CD4-positive, CD25-positive, alpha-beta regulatory T cell (primary cell): ENCODE data around the gene RIPK4. TPM values are rescaled to one million over a fixed set of nuclear protein-coding genes. Genes with fewer than 3 reads are reported as not detected.

Source experiments
- ATAC-seq, 2 donors: fragments of 150-1000 bp; cut with Tn5 transposase; one replicate each; pipeline ENCODE4 v1.10.0; 2021; ENCODE audit warnings: low read depth in 2 of 2, moderate number of reproducible peaks in 2 of 2, moderate library complexity in 1 of 2
- DNase-seq, 3 donors: peaks; one replicate each; pipeline versions ENCODE4 v3.0.0 to v3.0.0-alpha.2; 2012 to 2022; ENCODE audit warnings: mixed read lengths in 1 of 3
- H3K27ac ChIP-seq: one replicate; pipeline ENCODE4 v1.7.0; 2013; ENCODE audit warnings: mild to moderate bottlenecking, low read length; ENCODE audit not compliant: insufficient read depth, poor library complexity, severe bottlenecking
- H3K27me3 ChIP-seq: one replicate; pipeline ENCODE4 v1.7.0; 2013; ENCODE audit warnings: low read length; ENCODE audit not compliant: control insufficient read depth, insufficient read depth
- H3K36me3 ChIP-seq: one replicate; pipeline ENCODE4 v1.7.0; 2013; ENCODE audit warnings: mild to moderate bottlenecking, low read length, moderate library complexity; ENCODE audit not compliant: control insufficient read depth, insufficient read depth
- H3K4me1 ChIP-seq: 2 replicates; pipeline ENCODE4 v1.7.0; 2013; ENCODE audit warnings: mild to moderate bottlenecking, low read length; ENCODE audit not compliant: insufficient read depth, control insufficient read depth, poor library complexity, severe bottlenecking
- H3K4me3 ChIP-seq: one replicate; pipeline ENCODE4 v1.7.0; 2013; ENCODE audit warnings: low read depth, mild to moderate bottlenecking, low read length, moderate library complexity
- H3K9me3 ChIP-seq, 2 experiments: 1 replicate in 1 of 2; 2 replicates in 1 of 2; pipeline ENCODE4 v1.7.0; 2013; ENCODE audit warnings: low read length in 2 of 2, mild to moderate bottlenecking in 1 of 2, moderate library complexity in 1 of 2; ENCODE audit not compliant: control insufficient read depth in 2 of 2
- H3K27ac Mint-ChIP-seq, 3 donors: one replicate each; pipeline ENCODE4 v1.8.0; 2020 to 2022; ENCODE audit warnings: mild to moderate bottlenecking in 3 of 3, mixed read lengths in 3 of 3, moderate library complexity in 2 of 3
- H3K27me3 Mint-ChIP-seq: one replicate; pipeline ENCODE4 v1.8.0; 2022; ENCODE audit warnings: mild to moderate bottlenecking, mixed read lengths
- H3K36me3 Mint-ChIP-seq: one replicate; pipeline ENCODE4 v1.8.0; 2020; ENCODE audit warnings: mixed read lengths
- H3K4me1 Mint-ChIP-seq, 4 donors: one replicate each; pipeline ENCODE4 v1.8.0; 2020 to 2022; ENCODE audit warnings: mixed read lengths in 4 of 4, mild to moderate bottlenecking in 1 of 4
- H3K4me3 Mint-ChIP-seq, 4 donors: one replicate each; pipeline ENCODE4 v1.8.0; 2020 to 2022; ENCODE audit warnings: mild to moderate bottlenecking in 4 of 4, mixed read lengths in 4 of 4, moderate library complexity in 3 of 4
- H3K9me3 Mint-ChIP-seq, 7 donors: one replicate each; pipeline ENCODE4 v1.8.0; 2020 to 2022; ENCODE audit warnings: mixed read lengths in 7 of 7, mild to moderate bottlenecking in 3 of 7, moderate library complexity in 2 of 7
- polyA plus RNA-seq, 4 donors: library from polyadenylated mRNA; unstranded; fragments of 300-500 nt; fragmentation: Illumina TruSeq; gene quantifications; one replicate each; pipeline ENCODE4 v1.2.3, GENCODE V29; 2021
- total RNA-seq: library from RNA; stranded (reverse); gene quantifications from one replicate; pipeline ENCODE4 v1.2.3, GENCODE V29; 2022

RIPK4 gene
- total and polyA plus RNA-seq, 5 donors from 2014 or later = 0.39 to 0.52 (median 0.41) TPM; not detected in 2

- peaks cover 31% of the 10 kb centered on the region for H3K36me3 ChIP-seq
- no peak overlapping the region for H3K27ac ChIP-seq
- Mint-ChIP-seq H3K27ac (peak overlapping the region in 1 of 3 donors; percentile 44), H3K9me3 (no peaks in the 10 kb centered on the region), H3K36me3 (peaks cover 36% of the 10 kb centered on the region), H3K27me3 (no peaks in the 10 kb centered on the region), H3K4me3 (no peak overlapping the region), H3K4me1 (no peaks in the 10 kb centered on the region)
- H3K4me1 ChIP-seq = no peaks in the 10 kb centered on the region
- no peak overlapping the region for H3K4me3 ChIP-seq
- ATAC-seq (no peak), DNase-seq (no peak)
- no peaks in the 10 kb centered on the region for H3K27me3 ChIP-seq
- no peaks in the 10 kb centered on the region for H3K9me3 ChIP-seq
Measured at GRCh38 chr21:41801321-41802197, 34.7 kb upstream of the RIPK4 start.

- H3K27ac Mint-ChIP-seq = no peak overlapping the region
- H3K4me3 Mint-ChIP-seq = no peak overlapping the region
- Histone ChIP-seq H3K9me3 (no peaks in the 10 kb centered on the region), H3K4me1 (no peaks in the 10 kb centered on the region), H3K4me3 (no peak overlapping the region), H3K36me3 (peaks cover 31% of the 10 kb centered on the region), H3K27ac (no peak overlapping the region), H3K27me3 (no peaks in the 10 kb centered on the region)
- DNase-seq = no peak
- peaks cover 35% of the 10 kb centered on the region for H3K36me3 Mint-ChIP-seq
- no peaks in the 10 kb centered on the region for H3K9me3 Mint-ChIP-seq
- no peak for ATAC-seq
- H3K4me1 Mint-ChIP-seq = no peaks in the 10 kb centered on the region
- H3K27me3 Mint-ChIP-seq = no peaks in the 10 kb centered on the region
Measured at GRCh38 chr21:41800425-41801320, 33.8 kb upstream of the RIPK4 start.

GRCh38 chr21:41799763-41800162 is 32.9 kb upstream of the RIPK4 start:
- Mint-ChIP-seq H3K27ac (peak overlapping the region in 2 of 3 donors; percentile 15 to 52), H3K4me3 (peak overlapping the region in 1 of 4 donors; percentile 38), H3K27me3 (no peaks in the 10 kb centered on the region), H3K4me1 (no peaks in the 10 kb centered on the region), H3K36me3 (peaks cover 32% of the 10 kb centered on the region), H3K9me3 (no peaks in the 10 kb centered on the region)
- Histone ChIP-seq H3K9me3 (no peaks in the 10 kb centered on the region), H3K4me3 (no peak overlapping the region), H3K27me3 (no peaks in the 10 kb centered on the region), H3K36me3 (peaks cover 31% of the 10 kb centered on the region), H3K4me1 (no peaks in the 10 kb centered on the region), H3K27ac (no peak overlapping the region)
- ATAC-seq (no peak), DNase-seq (no peak)

- Histone ChIP-seq H3K27me3 (no peaks in the 10 kb centered on the region), H3K9me3 (peaks cover 0 to 4% of the 10 kb centered on the region in 2 experiments), H3K4me1 (no peaks in the 10 kb centered on the region), H3K36me3 (peaks cover 31% of the 10 kb centered on the region), H3K4me3 (no peak overlapping the region), H3K27ac (no peak overlapping the region)
- no peak for ATAC-seq
- Mint-ChIP-seq H3K27ac (no peak overlapping the region), H3K4me3 (no peak overlapping the region), H3K9me3 (peaks cover 0 to 6% (median 0%) of the 10 kb centered on the region in 7 donors), H3K4me1 (no peaks in the 10 kb centered on the region), H3K36me3 (peaks cover 32% of the 10 kb centered on the region), H3K27me3 (no peaks in the 10 kb centered on the region)
- no peak for DNase-seq
Measured at GRCh38 chr21:41798326-41798725, 31.5 kb upstream of the RIPK4 start.

GRCh38 chr21:41796476-41797080 is 29.7 kb upstream of the RIPK4 start:
- no peaks in the 10 kb centered on the region for H3K4me1 ChIP-seq
- Mint-ChIP-seq H3K9me3 (peaks cover 0 to 17% (median 4%) of the 10 kb centered on the region in 7 donors), H3K4me1 (no peaks in the 10 kb centered on the region), H3K27me3 (peaks cover 4% of the 10 kb centered on the region), H3K36me3 (peaks cover 19% of the 10 kb centered on the region), H3K4me3 (no peak overlapping the region), H3K27ac (no peak overlapping the region)
- no peak for ATAC-seq
- DNase-seq = no peak
- H3K36me3 ChIP-seq = peaks cover 16% of the 10 kb centered on the region
- H3K4me3 ChIP-seq = no peak overlapping the region
- H3K9me3 ChIP-seq = peaks cover 10 to 15% of the 10 kb centered on the region in 2 experiments
- no peaks in the 10 kb centered on the region for H3K27me3 ChIP-seq
- H3K27ac ChIP-seq = no peak overlapping the region

GRCh38 chr21:41795726-41796125 is 28.9 kb upstream of the RIPK4 start:
- Histone ChIP-seq H3K36me3 (peaks cover 9% of the 10 kb centered on the region), H3K9me3 (peaks cover 10 to 15% of the 10 kb centered on the region in 2 experiments), H3K27me3 (no peaks in the 10 kb centered on the region), H3K4me1 (no peaks in the 10 kb centered on the region), H3K4me3 (no peak overlapping the region), H3K27ac (no peak overlapping the region)
- Mint-ChIP-seq H3K27me3 (peaks cover 4% of the 10 kb centered on the region), H3K36me3 (peaks cover 16% of the 10 kb centered on the region), H3K4me1 (no peaks in the 10 kb centered on the region), H3K4me3 (no peak overlapping the region), H3K27ac (no peak overlapping the region), H3K9me3 (peaks cover 0 to 20% (median 4%) of the 10 kb centered on the region in 7 donors)
- ATAC-seq (no peak), DNase-seq (no peak)

GRCh38 chr21:41794600-41794999 is 27.7 kb upstream of the RIPK4 start:
- ATAC-seq (no peak), DNase-seq (no peak)
- H3K27me3 ChIP-seq = no peaks in the 10 kb centered on the region
- Mint-ChIP-seq H3K4me3 (no peak overlapping the region), H3K27ac (no peak overlapping the region), H3K27me3 (peaks cover 4% of the 10 kb centered on the region), H3K9me3 (peaks cover 0 to 22% (median 6%) of the 10 kb centered on the region in 7 donors), H3K36me3 (peaks cover 11% of the 10 kb centered on the region), H3K4me1 (no peaks in the 10 kb centered on the region)
- no peaks in the 10 kb centered on the region for H3K4me1 ChIP-seq
- H3K27ac ChIP-seq = no peak overlapping the region
- no peak overlapping the region for H3K4me3 ChIP-seq
- H3K36me3 ChIP-seq = no peaks in the 10 kb centered on the region
- H3K9me3 ChIP-seq = peaks cover 10 to 15% of the 10 kb centered on the region in 2 experiments
